GM18508 (cell line): ENCODE measurements around the gene WHRN.

Source experiments
- ATAC-seq: cut with Tn5 transposase; IDR thresholded peaks from one replicate; pipeline ENCODE4 v1.9.1; 2021; ENCODE audit warnings: moderate number of reproducible peaks; ENCODE audit not compliant: insufficient read depth, unreplicated experiment

Gene WHRN

DNA sequence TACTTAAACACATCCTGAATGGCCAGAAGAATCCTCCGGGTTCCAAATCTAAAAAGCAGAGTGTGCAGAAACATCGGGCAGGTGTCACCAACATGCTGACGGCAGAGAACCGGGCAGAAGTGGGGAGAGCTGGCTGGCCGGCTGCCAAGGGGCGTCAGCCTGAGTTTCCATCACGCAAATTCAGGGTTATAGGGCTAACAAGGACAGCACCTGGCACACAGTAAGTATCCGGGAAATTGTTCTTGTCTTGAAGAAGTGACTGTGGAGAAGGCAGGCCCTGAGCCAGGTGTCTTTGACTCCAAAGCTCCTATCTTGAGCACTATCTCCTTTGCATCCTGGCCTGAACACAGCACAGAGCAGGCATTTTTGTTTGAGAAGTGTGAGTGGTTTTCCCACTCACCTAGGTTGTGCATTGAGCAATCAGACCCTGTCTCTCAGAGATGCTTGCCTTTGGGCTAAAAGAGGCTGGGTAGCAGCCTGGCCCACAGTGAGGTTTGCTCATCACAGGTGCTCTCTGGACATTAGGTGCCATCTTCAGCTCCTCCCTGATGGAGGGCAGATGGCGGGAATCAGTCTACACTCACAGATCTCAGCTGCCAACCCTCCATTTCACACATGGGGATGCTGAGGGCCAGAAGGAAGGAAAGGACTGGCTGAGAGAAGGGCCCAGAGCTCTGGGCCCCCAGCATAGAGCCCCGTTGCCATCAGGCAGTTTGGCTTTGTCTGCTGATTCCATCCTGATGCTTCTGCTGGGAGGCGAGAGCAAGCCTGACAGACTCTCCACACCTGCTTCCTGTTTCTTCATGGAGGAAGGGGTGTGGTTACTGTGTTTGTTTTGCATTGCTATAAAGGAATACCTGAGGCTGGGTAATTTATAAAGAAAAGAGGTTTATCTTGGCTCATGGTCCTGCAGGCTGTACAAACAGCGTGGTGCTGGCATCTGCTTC lies 52.8 kb downstream of the WHRN start:
- no peak for ATAC-seq

DNA sequence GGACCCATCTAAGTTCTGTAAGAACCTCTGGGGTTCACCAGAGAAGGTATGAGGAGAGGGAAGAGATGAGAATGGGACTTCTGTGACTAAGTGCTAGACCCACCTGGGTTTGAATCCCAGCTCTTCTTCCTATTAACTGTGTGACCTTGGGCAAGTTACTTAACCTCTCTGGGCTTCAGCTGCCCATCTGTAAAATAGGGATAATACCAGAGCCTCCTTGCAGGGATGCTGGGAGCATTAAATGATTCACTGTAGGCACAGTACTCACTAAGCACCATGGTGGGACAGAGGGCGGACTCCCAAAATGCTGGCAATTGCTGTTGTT lies 53.6 kb downstream of the WHRN start:
- ATAC-seq, result no peak

DNA sequence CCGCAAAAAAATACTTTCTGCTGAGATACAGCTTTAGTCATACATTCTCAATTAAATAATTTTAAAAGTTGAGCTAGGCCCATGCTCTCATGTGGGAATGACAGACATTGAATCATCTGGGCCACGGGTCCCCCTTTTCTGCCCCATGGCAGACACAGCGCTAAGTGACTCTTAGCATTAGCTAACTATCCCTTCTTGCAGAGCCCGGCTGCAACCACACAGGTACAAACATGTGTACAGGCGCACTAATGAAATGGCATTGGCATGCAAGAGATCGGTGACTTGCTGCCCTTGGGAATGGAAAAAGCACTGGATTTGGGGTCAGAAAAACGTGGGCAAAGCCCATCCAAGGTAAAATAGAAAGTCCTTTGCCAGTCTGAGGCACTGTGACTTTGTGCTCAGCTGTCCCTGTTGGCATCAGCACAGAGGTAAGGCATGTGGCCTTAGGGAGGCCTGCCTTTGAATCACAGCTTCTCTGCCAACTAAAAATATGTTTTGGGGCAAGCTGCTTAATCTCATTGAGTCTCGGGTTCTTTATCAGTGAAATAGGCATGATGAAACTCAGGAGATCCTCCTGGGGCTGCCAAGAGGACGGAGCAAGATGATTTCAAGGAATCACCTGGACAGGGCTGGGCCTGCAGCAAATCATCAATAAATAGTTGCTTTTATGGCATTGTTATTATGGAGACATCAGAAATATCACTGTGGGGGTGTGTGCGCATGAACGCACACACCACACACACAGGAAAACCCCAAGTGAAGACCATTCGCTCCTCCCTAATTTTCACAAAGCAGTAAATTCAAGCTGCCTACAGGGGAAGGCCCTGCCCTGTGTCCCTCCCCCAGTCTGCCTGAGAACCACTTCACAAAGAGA lies 54.2 kb downstream of the WHRN start:
- no peak for ATAC-seq

DNA sequence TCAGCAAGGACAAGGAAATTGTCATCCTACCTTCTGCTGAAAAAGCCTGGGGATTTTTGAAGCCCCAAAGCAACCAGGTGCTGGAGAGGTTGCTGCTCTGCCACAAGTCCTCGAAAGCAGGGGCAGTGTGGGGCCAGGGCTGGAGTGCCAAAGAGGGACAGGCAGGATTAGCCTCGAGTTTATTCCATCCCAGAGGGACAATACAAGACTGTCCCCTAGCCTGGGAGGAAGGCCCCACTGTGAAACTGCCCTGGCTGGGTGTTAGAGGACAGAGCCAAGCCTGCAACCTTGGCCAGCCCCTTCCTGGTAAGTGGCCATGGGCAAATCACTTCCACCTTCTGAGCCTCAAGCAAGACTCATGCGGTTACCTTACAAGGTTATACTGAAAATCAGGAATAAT lies 55.1 kb downstream of the WHRN start:
- no peak for ATAC-seq

DNA sequence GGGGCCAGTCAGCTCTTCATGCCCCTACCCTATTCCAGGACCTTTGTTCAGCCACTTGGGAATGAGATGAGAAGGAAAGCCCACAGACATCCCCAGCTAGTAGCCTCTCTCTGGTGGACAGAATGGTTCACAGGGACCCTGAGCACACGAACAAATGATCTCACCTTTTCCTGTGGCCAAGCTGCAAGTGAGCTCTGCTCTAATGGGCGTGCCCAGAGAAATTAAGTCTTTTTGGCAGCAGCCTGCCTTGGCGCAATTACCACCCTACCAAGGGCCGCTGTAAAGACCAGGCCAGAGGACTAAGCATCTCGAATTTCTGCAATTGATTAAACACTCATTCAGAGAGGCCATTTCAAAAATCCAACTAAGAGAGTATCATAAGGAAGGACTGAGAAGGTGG lies 56.0 kb downstream of the WHRN start:
- no peak for ATAC-seq

DNA sequence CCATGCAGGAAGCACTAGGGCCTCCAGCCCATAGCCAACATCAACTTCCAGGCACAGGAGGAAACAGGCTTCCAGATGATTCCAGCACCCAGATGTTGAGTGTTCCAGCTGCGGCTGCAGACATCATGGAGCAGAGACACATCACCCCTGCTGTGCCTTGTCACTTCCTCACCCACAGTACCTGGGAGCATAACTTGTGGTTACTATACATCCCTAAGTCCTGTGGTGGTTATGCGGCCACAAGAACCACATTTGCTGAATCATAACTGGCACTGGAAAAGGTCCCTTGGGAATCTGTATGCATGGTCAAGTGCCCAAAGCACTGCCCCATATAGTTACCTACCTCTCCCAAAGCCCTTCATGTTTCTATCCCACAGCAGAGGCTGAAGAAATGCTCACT lies 56.6 kb downstream of the WHRN start:
- no peak for ATAC-seq

DNA sequence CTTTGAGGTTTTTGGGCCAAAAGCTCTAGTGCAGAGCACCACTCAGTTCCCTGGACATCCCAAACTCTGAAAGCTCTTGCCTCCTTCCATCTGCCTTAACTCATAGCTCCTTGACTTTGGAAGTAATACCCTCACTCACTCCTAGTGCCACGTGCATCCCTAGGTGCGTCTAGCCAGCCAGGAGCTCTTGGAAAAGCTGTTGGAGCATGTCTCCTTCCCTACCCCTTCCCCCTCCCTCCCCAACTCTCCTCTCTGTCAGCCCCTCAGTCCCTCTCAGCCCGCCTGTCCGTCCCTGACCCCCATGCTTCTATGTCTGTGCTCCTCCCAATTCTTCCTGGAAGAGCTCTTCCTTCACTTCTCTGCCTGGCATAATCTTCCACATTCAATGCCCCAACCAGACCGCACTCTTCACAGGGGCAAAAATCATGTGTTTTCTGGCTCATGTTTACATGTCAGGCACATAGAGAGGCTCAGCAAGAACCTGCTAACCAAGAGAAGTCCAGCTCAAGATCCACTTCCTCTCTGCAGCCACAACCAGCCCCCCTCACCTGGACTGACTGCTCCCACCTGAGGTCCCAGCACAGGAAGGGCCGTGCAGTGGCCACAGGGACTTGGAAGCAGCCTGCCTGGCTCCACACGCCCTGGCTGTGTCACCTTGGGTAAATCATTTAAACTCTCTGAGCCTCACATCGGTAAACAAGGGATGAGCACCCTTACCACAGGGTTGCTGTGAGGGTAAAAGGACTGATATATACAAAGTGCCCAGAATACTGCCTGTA lies 58.4 kb downstream of the WHRN start:
- ATAC-seq, result no peak

DNA sequence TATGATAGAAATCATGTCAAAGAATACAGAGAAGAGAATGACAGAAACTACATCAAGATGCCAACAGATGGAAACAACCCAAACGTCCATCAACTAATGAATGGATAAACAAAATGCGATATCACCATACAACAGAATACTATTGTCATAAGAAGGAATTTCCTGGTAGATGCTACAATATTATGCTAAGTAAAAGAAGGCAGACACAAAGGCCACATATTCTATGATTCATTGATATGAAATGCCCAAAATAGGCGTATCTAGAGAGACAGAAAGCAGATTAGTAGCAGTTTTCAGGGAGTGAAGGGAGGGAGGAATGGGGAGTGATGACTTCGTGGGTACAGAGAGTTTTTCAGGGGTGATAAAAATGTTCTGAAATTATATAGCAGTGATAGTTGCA lies 59.2 kb downstream of the WHRN start:
- ATAC-seq, result no peak

DNA sequence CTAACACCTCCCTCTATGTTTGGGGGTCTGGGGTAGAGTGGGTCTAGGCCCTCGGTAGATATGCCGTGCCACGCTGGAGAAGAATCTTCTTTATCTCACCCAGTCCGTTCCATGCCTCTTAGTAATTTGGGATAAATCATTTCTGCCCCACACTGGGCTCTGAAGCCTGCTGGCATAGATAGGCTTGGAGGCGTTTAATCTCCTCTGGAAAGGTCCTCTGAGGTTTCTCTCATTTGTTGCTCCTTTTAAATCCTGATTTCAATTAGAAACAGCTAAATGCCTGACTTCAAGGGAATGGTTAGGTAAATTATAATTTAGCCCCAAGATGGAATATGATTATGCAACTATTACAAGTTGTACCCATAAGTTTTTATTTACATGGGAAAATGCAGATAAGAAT lies 59.7 kb downstream of the WHRN start:
- no peak for ATAC-seq

DNA sequence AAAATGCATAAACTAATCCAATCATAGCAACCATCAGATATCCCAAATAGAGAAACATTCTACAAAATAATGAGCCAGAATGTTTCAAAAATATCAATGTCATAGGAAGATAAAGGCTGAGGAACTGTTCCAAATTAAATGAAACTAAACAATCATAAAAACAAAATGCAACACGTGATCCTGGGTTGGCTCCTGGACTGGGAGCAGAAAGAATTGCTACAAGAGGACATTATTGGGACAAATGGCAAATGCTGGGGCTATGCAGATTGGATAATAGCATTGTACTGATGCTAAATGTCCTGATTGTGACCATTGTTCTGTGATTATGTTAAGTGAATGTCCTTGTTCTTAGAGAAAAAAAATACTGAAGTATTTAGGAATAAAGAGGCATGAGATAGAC lies 63.3 kb downstream of the WHRN start:
- ATAC-seq, result no peak

DNA sequence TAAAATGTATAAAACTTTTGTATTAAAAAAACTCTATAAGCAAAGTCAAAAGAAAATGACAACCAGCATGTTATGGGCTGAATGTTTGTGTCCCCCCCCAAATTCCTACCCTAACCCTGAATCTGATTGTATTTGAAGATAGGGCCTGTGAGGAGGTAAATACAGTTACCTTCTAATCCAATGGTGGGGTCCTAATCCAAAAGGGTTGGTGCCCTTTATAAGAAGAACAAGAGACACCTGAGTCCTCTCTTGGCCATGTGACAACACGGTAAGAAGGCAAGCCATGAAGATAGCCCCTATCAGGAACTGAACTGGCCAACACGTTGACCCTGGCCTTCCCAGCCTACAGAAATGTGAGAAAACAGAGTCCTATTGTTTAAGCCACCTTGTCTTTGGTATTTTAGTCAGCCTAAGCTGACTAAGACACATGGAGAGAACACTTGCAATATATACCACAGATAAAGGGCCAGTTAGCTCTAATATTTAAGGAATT lies 67.8 kb downstream of the WHRN start:
- no peak for ATAC-seq

DNA sequence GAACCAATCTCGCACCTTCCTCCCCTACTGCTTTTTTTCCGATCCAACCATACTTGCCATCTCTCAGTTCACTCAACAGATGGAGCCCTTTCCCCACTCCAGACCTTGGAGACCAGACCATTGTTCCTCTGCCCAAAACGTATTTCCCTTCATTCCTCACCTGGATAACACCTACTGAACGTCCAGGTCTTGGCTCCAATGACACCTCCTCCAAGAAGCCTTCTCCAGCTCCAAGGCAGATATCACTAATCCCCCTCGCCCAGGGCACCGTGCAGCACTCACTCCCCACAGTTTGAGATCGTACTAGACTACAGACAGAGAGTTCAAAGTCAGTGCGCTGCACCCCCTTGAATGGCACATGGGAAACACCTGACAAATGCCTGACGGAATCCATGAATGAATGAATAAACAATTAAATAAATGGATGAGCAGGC lies 70.4 kb downstream of the WHRN start:
- no peak for ATAC-seq

DNA sequence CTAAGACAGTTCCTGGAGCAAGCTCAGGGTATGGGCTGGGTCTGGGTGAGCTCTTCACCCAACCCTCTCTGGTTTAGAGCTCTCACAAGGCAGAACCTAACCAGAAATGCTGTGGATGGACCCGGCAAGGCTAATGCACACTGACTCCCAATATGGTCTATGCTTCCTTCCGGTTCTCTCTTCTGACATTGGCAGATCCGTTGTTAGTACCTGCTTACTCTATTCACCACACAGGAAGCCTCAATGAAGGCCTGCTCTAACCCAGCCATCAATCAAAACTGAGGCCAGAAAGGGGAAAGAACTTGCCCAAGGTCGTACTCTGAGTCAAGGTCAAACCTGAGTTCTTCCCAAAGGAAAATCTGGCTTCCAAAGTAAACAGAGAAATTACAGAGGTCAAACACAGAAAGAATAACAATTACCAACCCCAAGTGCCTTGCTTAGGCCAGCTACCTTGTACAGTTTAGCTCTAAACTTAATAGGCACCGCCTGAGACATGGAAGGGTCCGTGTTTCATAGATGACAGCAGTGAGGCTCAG lies 71.5 kb downstream of the WHRN start:
- no peak for ATAC-seq

DNA sequence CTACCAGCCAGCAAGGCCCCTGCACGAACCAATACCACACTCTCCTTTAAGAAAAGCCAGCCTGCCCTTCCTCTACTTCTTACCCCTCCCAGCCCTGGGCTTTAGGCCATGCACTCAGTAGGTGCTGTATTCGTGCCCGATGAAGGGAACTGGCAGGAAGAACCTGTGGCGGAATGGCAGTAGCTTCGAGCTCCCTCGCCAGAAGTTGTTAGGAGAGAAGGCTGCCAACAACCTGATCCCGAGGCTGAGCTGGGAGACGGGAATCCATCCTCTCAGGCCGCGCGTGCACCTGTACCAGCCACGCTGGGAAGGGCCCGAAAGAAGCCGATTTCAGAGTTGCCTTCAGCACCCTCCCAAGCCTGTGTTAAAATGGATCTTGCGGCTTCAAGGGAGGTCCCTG lies 72.2 kb downstream of the WHRN start:
- no peak for ATAC-seq

DNA sequence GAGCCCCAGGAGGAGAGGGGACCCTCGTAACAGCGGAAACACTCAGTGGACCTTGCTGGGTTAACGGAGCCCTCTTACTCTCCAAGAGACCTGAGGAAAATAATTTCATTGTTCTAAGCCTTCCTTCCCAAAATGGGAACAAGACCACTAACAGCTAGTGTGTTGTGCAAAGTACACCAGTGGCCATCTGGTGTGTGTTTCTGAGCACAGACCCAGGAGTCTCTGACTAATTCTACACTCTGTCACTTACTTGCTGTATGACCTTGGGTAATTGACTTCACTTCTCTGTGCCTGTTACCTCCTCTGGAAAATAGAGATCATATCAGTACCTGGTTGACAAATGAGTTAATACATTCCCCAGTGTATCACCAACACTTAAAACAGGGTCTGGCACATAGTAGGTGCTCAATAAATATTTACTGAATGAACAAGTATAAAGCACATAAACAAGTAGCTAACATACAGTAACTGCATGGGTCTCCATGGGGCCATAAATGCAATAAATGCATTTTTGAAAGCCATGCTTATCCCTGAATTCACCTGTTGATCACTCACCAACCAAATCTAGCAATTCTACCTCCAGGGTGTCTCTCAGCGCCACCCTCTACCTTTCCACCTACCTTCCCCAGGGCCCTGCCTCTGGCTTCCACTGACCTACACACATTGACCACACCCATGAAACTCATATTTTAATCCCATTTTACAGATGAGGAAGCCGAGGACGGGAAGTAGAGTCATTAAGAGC lies 72.8 kb downstream of the WHRN start:
- no peak for ATAC-seq

DNA sequence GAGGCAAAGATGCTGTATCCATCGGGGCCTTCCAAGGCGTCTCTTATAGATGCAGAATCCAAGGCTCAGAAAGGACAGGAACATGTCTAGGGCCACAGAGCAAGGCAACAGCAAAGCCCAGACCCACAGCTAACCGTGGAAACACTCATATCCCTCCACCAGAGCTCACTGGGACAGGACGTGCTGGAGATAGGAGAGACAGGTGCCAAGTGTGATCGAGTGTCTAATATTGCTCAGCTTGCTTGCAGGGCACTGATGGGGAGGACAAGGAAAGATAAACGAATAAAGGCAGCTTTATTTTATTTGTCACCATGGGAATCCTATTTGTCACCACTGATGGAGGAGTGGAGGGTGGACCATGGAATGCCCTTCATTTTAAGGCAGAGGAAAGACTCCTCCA lies 73.5 kb downstream of the WHRN start:
- no peak for ATAC-seq

DNA sequence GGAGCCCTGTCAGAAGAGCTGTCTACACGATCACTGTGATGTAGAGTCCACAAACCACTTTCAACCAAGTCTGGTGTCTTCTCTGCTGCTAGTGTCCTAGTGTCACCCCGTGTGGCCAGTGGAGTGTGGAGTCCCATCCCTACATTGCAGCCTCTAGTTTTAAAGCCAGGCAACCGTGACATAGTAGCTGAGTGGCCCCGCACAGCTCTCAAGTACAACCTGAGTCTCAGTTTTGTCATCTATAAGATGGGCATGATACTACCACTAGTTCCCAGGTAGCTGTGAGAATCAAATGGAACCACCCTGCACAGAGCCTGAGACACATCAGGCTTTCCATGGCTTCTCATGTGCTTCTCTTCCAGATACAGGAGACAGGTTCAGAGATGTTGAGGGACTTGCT lies 74.3 kb downstream of the WHRN start:
- no peak for ATAC-seq

DNA sequence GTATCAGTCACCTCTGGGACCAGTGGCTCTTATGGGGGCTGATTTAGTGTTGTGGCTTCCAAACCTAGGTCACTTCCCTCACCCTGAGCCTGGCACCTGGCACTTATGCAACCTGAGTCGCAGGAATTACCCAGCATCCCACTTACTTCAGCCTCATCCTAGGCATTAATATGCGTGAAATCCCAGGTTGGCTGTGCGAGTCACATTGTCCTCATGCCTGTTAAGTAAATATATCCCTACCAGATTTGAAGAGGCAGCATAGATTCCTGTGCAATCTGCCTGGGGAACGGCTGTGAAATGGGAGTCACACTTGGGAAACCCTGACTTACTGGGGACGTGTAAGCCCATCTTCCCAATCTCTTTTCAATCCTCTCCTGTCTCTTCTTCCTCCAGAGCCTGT lies 74.8 kb downstream of the WHRN start:
- ATAC-seq, result no peak

DNA sequence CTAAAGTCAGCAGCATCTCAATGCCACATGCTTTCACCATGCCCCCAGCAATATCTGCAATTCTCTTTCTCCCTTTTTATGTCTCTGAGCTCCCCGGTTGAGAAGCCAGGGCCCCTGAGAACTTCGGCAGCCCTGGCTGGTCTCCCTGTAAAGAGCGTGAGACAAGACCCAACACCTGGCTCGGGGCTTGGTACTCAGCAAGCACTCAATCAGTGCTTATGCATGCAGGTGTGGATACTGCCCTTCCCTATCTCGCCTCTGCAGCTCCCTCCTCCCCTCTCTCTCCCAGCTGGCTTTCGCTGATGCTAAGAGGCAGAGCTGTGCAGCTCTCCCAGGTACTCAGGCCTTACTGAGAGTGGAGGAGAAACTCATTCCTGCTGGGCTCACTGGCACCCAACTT lies 75.8 kb downstream of the WHRN start:
- ATAC-seq, result no peak

DNA sequence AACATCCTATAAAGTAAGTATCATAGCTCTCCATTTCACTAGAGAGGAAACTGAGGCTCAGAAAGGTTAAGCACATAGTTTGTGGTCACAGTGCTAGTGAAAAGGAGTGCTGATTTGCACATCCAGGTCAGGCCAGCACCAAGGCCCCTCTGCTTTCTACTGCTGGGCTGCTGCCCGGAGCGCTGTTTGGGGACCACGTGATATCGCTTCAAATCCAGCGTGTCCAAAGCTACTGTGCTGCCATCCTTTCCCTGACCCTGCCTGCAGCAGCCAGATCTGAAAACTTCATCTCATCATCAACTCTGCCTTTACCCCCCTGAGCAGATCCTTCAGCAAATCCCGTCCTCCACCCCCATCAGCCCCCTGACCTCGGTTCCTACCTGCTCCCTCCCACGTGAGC lies 76.8 kb downstream of the WHRN start:
- ATAC-seq, result no peak
